HCT116 (cell line): ENCODE measurements around the gene TBC1D23.

Source experiments
- CTCF ChIP-seq, 3 experiments: fragments of 200-600 bp in 1 of 3; sonication (generic) in 1 of 3; IDR thresholded peaks in 2 of 3; conservative IDR thresholded peaks in 1 of 3; 2 replicates each; pipeline ENCODE4 v1.5.1; 2012 to 2017; ENCODE audit warnings: low read depth in 2 of 3, low read length in 2 of 3, antibody characterized with exemption in 1 of 3, borderline replicate concordance in 1 of 3, control low read depth in 1 of 3, mild to moderate bottlenecking in 1 of 3, mixed read lengths in 1 of 3, mixed run types in 1 of 3, moderate library complexity in 1 of 3; ENCODE audit not compliant: insufficient read depth in 1 of 3
- ELF1 ChIP-seq: IDR thresholded peaks from 2 replicates; pipeline ENCODE4 v1.6.1; 2012; ENCODE audit warnings: low read depth, borderline replicate concordance
- EZH2 ChIP-seq: fragments of 200-600 bp; sonication (generic); IDR thresholded peaks from 2 replicates; pipeline ENCODE4 v1.6.1; 2017; ENCODE audit warnings: antibody characterized with exemption, mixed run types
- POLR2A ChIP-seq: IDR thresholded peaks from 2 replicates; pipeline ENCODE4 v1.7.0; 2011; ENCODE audit warnings: borderline replicate concordance; ENCODE audit not compliant: insufficient read depth, insufficient read length; ENCODE audit errors: extremely low read depth

- TF ChIP-seq CTCF (IDR thresholded peaks at IDR 0.05 in 2 of 3, conservative IDR thresholded peaks at IDR 0.05 in 1 of 3; ENCODE audit: borderline replicate concordance in 1 of 3, insufficient read depth in 1 of 3, low read depth in 2 of 3, low read length in 2 of 3), result no peak
- no peak for TF ChIP-seq POLR2A
- TF ChIP-seq EZH2, result no peak
- no peak for TF ChIP-seq ELF1
Observed at GRCh38 chr3:100231668-100232067, 29.1 kb upstream of the TBC1D23 start.
